HG03139 (cell line): ENCODE data around the gene CTSS.
"Not testable (repeated sequence)": the region's sequence is repeated elsewhere in the genome, so short reads cannot be mapped to it uniquely, and the experiment has no call there.

Source experiments
- ATAC-seq: cut with Tn5 transposase; IDR thresholded peaks from one replicate; pipeline ENCODE4 v1.9.1; 2021; ENCODE audit not compliant: unreplicated experiment

Gene CTSS

DNA sequence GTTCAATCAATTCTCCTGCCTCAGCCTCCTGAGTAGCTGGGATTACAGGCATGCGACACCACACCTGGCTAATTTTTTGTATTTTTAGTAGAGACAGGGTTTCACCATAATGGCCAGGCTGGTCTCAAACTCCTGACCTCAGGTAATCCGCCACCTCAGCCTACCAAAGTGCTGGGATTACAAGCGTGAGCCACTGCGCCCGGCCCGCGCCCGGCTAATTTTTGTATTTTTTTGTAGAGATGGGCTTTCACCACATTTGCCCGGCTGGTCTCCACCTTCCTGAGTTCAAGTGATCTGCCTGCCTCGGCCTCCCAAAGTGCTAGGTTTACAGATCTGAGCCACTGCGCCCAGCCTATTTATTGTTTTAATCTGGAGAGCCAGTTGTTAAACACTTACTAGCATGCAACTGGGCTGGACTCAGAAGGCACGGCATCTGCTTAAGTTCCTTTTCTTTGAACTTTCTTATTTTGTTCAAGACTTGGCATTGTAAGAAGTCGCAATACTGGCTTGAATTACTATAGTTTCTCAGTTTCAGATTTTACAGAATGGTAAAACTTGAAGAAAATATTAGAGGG, 10.4 kb upstream of the CTSS start:
- ATAC-seq: not testable (repeated sequence)

DNA sequence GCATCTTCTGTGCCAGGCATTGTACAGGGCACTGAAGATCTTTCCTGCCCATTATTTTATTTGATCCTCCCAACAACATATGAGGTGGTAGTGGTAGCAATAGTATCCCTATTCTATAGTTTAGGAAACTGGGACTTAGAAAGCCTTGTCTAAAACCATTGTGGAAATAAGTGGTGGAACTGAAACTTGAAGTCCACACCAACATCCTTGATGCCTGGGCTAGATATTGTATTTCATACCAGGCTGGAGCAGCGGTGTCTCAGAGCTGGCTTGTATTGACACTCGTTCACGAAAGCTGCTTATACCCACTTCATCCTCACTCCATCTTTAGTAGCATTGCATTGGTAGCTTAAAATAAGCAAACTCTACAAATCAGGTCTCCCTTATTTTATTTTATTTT, 9.7 kb upstream of the CTSS start:
- no peak for ATAC-seq

DNA sequence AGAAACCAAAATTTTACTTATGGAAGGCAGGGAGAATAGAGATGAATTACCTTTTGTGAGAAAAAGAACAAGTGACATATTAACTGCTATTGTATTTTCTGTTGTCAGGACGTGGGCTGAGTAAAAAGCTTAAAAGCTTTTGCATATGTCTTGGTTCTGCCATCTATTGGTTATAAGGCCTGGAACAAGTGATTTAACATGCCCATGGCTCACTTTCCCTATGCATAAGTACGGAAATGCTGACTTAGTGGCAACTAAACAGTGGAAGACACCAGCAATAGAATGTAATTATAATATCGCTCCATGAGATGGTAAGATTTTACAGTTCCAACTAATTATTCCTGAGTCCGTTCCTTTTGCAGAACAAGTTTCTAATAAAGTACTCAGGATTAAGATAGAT, 6.7 kb upstream of the CTSS start:
- ATAC-seq: no peak

DNA sequence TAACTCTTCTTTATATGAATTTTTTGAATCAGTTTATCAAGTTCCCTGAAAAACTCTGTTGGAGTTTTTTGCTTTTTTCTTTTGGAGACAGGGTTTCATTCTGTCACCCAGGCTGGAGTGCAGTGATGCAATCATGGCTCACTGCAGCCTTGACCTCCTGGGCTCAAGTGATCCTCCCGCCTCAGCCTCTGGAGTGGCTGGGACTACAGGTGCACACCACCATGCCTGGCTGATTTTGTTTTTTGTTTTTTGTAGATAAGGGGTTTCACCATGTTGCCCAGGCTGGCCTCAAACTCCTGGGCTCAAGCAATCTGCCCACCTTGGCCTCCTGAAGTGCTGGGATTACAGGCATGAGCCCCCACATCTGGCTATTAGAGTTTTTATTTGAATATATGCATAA, 2.1 kb upstream of the CTSS start:
- not testable (repeated sequence) for ATAC-seq

DNA sequence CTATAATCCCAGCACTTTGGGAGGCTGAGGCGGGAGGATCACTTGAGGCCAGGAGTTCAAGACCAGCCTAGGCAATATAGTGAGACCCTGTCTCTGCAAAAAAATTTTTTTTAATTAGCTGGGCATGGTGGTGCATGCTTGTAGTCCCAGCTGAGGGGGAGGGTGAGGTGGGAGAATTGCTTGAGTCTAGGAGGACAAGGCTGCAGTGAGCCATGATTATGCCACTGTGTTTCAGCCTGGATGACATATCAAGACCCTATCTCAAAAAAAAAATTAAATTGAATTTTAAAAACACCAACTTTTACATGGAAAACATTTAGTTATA, 361 bp upstream of the CTSS start:
- not testable (repeated sequence) for ATAC-seq

DNA sequence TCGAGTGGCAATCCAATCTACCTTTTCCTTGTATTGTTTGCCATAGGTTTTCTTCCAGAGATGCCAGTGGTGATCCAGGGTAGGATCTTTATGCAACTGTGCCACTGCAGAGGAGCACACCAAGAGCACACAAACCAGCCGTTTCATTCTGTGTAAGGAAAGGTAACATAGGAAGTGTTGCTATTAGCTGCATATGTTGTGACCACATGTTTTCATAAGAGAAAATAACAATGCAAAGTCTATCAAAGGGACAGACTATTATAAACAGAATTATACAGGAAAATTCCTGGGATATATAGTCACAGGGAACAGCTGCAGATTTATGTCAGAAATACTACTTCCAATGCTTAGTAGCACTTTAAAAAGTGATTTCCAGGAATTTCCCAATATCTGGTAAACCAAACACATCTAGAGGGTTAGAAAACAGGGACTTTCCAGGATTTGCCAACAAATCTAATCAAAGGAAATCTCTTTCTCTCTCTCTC, 919 bp downstream of the CTSS start:
- ATAC-seq: no peak

DNA sequence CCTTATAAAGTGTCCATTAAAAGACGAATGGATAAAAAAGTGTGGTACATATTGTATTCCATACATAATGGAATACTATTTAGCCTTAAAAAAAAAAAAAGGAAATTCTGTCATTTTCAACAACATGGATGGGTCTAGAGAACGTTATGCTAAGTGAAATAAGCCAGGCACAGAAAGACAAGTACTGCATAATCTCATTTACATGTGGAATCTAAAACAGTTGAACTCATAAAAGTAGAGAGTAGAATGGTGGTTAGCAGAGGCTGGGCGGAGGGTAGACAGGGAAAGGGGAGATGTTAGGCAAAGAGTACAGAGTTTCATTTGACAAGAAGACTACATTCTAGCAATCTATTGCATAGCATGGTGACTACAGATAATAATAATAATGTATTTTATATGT, 2.6 kb downstream of the CTSS start:
- ATAC-seq: no peak

DNA sequence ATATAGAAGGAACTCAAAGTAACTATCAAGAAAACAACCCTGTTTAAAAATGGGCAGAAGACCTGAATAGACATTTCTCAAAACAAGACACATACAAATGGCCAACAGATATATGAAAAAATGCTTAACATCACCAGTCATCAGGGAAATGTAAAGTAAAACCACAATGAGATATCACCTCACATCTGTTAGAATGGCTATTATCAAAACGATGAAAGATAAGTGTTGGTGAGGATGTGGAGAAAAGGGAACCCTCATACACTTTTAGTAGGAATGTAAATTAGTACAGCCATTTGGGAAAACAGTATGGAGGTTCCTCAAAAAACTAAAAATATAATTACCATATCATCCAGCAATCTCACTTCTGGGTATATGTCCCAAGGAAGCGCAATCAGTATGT, 3.0 kb downstream of the CTSS start:
- no peak for ATAC-seq

DNA sequence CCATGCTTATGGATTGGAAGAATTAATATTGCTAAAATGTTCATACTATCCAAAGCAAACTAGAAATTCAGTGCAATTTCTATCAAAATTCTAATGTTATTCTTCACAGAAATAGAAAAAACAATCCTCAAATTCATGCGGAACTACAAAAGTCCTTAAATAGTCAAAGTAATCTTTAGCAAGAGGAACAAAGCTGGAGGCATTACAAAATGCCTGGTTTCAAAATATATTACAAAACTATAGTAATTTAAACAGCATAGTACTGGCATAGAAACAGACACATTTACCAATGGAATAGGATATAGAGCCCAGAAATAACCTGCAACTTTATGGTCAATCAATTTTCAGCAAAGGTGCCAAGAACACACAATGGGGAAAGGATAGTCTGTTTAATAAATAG, 3.8 kb downstream of the CTSS start:
- no peak for ATAC-seq

DNA sequence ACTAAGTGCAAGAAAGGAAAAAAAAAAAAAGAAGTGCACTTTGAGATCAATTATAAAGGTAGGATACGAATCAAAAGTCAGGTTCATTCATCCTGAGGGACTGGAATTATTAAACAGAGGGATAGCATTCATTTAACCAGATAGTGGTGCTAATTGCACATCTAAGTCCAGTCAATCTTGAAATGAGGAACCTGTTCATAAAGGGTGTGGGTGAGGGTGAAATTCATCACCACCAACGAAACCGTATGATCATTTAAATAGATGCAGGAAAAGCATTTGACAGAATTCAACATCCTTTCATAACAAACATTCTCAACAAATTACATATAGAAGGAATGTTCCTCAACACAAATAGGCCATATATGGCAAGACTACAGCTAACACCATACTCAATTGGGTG, 5.6 kb downstream of the CTSS start:
- ATAC-seq: no peak

DNA sequence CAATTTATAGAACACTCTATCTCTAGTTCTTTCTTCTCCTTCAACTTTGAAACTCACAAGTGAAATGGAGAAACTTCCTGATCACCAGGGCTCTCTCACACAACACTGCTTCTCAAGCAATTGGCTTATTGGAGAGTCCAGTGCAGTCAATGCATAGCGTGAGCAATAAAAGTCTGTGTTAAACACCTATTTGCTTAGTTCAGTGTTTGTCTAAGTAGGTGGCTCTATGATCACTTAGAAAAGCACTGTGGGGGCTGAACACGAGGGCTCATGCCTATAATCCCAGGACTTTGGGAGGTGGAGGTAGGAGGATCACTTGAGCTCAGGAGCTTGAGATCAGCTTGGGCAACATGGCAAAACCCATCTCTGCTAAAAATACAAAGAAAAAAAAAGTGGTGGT, 12.2 kb downstream of the CTSS start:
- no peak for ATAC-seq

DNA sequence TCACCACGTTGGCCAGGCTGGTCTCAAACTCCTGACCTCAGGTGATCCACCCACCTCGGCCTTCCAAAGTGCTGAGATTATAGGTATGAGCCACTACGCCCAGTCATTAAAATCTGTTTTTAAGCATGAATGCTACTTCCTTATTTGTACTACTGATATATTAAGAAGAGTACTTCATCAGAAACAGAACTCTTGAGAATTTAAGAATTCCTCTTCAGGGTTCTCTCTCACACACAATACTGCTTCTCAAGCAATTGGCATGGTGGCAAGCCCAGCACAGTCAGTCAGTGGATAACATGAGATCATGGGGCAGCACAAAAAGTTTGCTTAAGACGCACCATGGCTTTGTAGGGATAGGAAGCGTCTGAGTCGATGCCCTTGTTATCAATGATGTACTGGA, 14.1 kb downstream of the CTSS start:
- no peak for ATAC-seq

DNA sequence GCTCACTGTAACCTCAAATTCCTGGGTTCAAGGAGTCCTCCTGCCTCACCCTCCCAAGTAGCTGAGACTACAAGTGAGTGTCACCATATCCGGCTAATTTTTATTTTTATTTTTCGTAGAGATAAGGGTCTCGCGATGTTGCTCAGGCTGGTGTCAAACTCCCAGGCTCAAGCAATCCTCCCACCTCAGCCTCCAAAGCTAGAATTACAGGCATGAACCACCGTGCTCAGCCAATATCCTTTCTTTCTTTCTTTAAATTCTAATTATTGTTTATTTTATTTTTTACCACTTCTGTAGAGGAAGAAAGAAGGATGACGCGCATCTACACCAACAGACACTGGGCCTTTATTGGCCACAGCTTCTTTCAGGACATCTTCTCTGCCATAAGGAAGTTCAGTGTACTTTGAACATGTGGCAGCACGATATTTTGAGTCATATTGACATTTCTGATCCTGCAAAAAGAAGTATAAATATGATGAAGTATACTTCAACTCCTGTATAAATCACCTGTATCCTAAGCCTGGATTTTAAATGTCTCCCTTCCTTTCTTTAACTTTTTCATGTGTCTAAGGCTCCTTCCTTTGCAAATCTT, 15.8 kb downstream of the CTSS start:
- no peak for ATAC-seq

DNA sequence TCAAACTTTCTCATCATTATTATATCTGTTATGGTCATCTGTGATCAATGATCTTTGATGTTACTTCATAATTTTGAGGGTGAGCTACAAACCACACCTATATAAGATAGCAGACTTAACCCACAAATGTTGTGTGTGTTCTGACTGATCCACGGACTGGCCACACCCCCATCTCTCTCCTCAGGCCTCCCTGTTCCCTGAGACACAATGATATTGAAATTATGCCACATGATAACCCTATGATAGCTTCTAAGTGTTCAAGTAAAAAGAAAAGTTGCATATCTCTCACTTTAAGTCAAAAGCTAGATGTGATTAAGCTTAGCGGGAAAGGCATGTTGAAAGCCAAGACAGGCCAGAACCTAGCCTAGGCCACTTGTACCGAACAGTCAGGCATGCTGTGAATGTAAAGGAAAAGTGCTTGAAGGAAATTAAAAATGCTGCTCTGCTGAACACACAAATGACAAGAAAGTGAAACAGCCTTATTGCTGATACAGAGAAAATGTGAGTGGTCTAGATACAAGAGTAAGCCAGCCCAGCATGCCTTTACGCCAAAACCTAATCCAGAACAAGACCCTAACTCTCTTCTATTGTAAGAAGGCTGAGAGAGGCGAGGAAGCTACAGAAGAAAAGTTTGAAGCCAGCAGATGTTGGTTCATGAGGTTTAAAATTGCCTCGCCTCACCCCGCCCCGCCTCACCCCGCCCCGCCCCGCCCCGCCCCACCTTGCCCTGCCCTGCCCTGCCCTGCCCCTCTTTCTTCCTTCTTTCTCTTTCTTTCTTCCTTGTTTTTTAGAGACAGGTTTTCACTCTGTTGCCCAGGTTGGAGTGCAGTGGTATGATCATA, 16.5 kb downstream of the CTSS start:
- no peak for ATAC-seq

DNA sequence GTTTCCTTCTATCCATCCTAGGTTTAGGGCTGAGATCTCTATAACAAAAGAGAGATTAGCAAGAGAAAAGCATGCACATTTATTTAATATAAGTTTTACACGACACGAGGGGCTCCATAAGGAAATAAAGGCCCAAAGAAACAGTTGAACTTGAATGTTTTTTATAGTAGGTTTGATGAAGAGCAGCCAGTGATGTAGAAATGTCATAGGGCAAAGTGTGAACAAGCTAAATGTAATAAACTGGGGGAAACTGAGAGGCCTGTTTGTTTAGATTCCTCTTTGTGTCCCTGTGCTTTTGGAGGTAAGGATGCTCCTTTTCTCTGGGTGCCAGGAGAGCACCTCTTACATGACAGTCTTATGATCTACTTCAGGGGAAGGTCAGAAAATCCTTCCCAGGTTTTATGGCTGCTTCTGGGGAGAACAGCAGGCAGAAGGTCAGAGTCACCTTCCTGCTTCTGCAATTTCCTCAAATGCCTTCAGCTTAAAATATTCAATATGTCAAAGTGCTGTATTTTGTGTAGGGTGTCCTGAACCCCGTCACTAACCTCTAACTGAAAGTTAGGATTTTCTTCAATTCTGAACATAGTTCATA, 35.4 kb downstream of the CTSS start:
- ATAC-seq: no peak

DNA sequence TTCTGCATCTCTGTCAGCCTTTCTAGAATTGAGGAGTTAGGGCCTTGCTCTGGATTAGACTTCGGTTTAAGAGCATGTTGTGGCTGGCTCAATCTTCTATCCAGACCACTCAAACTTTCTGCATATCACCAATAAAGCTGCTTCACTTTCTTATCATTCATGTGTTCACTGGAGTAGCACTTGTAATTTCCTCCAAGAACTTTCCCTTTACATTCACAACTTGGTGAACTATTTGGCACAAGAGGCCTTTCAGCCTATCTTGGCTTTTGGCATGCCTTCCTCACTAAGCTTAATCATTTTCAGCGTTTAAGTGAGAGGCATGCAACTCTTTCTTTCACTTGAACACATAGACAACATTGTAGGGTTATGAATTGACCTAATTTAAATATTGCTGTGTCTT, 41.2 kb downstream of the CTSS start:
- ATAC-seq: no peak

DNA sequence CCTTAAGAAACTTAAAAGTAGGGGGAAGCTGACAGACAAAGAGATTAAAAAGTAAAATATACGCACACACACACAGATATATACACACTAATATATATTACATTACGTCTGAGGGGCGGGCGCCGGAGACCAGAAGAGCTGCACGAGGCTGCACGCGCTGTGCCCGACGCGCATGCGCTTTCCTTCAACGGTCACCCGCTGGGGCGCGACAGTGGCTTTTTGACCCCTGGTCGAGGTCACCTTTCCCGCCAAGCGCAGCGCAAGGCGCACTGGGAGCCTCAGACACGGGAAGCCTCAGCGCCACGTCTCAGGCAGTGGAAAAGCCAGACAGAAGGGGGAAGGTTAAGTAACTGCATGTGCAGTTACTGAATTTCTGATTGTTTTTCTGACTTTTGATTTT, 44.9 kb downstream of the CTSS start, which contains the start of gene HORMAD1:
Gene HORMAD1 (minus strand): TSS at position 193 of the 400 bp plus-strand sequence. CDS start 1,390 bp downstream, outside the sequence.
- no peak for ATAC-seq

DNA sequence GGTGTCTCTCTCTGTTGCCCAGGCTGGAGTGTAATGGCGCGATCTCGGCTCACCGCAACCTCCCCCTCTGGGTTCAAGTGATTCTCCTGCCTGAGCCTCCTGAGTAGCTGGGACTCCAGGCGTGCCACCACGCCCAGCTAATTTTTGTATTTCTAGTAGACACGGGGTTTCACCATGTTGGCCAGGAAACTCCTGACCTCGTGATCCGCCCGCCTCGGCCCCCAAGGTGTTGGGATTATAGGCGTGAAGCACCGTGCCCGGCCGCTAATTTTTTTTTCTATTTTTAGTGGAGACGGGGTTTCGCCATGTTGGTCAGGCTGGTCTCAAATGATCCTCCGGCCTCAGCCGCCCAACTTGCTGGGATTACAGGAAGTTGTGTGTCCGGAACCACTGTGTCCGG, 45.5 kb downstream of the CTSS start:
- ATAC-seq: no peak

DNA sequence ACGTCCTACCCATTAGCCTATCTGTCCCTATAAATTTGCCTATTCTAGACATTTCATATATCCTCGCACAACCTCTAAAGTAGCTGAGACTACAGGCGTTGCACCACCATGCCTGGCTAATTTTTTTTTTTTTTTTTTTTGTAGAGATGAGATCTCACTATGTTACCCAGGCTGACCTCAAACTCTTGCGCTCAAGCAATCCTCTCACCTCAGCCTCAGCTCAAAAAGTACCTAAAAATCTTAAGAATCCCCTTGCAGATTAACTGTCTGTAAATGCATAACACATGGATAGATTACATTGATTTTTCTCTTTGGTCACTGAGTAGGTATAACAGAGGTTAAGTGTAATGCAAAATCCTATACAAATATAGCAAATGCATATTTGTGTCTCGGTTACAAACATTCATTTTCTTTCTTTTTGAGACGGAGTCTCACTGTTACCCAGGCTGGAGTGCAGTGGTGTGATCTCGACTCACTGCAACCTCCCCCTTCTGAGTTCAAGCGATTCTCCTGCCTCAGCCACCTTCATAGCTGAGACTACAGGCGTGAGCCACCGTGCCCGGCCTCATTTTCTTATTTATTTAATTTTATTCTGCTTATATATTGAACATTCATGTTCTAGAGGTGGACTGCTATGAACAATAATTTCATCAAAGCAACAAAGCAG, 47.2 kb downstream of the CTSS start:
- ATAC-seq: no peak

DNA sequence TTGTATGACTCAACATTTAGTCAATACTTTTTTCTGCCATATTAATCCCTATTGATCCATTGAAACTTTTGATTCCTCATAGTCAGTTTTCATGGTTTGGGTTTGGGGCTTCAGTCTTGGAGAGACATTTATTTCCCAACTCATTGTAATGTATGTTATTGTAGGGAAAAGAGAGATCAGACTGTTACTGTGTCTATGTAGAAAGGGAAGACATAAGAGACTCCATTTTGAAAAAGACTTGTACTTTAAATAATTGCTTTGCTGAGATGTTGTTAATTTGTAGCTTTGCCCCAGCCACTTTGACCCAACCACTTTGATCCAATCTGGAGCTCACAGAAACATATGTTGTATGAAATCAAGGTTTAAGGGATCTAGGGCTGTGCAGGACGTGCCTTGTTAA, 56.5 kb downstream of the CTSS start:
- not testable (repeated sequence) for ATAC-seq

DNA sequence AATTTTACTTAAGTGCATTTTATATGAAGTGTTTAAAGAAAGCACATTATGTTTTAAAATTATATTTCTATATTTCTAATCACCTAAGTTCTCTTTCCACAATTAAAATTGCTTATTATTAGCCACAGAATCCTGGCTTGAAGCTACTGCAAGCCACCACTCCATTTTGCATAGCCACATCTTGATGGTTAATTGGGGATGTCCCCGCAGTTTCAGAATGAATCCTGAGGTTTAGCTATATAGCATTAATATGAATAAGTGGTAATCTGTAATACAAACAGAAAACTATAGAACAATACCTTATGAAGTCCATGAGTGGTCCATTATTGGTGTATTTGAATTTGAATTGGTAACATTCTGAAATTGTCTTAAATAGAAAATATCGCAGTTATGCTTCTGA, 57.0 kb downstream of the CTSS start:
- no peak for ATAC-seq
